Mesodermal cell (in vitro differentiated cells): ENCODE results near the gene RPP25L.
"Not testable (repeated sequence)": the region's sequence is repeated elsewhere in the genome, so short reads cannot be mapped to it uniquely, and the experiment has no call there.

Experiments used
- H3K27ac ChIP-seq: 2 replicates; pipeline ENCODE4 v1.7.0; 2013; ENCODE audit warnings: mild to moderate bottlenecking, low read depth, low read length, moderate library complexity; ENCODE audit not compliant: severe bottlenecking
- H3K36me3 ChIP-seq: 2 replicates; pipeline ENCODE4 v1.7.1; 2013; ENCODE audit warnings: mild to moderate bottlenecking, low read length, moderate library complexity; ENCODE audit not compliant: control insufficient read depth, insufficient read depth
- H3K4me1 ChIP-seq: one replicate; pipeline ENCODE4 v1.7.1; 2013; ENCODE audit warnings: mild to moderate bottlenecking, low read length; ENCODE audit not compliant: insufficient read depth, control insufficient read depth, poor library complexity, severe bottlenecking
- H3K4me3 ChIP-seq: 2 replicates; pipeline ENCODE4 v1.7.0; 2013; ENCODE audit warnings: low read length, control low read depth, mild to moderate bottlenecking; ENCODE audit not compliant: insufficient read depth, poor library complexity, severe bottlenecking; ENCODE audit errors: extremely low read depth
- H3K9me3 ChIP-seq: 2 replicates; pipeline ENCODE4 v1.7.1; 2013; ENCODE audit warnings: mild to moderate bottlenecking, low read length, moderate library complexity; ENCODE audit not compliant: control insufficient read depth
- WGBS, 2 experiments: methylation state at CpG; one replicate each; pipeline ENCODE4 v1.1.5; 2013; ENCODE audit warnings: missing lambda C conversion rate in 2 of 2; ENCODE audit not compliant: insufficient coverage in 2 of 2; 5-methylcytosine and 5-hydroxymethylcytosine counted together

Gene RPP25L

GRCh38 chr9:34651321-34651720 is 39.4 kb upstream of the RPP25L start:
- H3K27ac ChIP-seq, result peak overlapping the region; percentile 59
- H3K4me3 ChIP-seq, result peak overlapping the region; percentile 42
- WGBS, 2 experiments, result 76 to 81% methylated on average over 2 of the region's 4 CpGs

GRCh38 chr9:34650816-34651215 is 38.9 kb upstream of the RPP25L start:
- Histone ChIP-seq H3K9me3 (no peaks in the 10 kb centered on the region), H3K36me3 (peaks cover 22% of the 10 kb centered on the region), H3K4me3 (no peak overlapping the region), H3K4me1 (peaks cover 29% of the 10 kb centered on the region), H3K27ac (no peak overlapping the region)
- WGBS, 2 experiments, result 89 to 94% methylated on average over 1 to 4 of the region's 5 CpGs

More at GRCh38 chr9:34651321-34651720, 39.4 kb upstream of the RPP25L start:
- H3K9me3 ChIP-seq, result no peaks in the 10 kb centered on the region
- H3K36me3 ChIP-seq, result peaks cover 22% of the 10 kb centered on the region
- peaks cover 26% of the 10 kb centered on the region for H3K4me1 ChIP-seq

DNA sequence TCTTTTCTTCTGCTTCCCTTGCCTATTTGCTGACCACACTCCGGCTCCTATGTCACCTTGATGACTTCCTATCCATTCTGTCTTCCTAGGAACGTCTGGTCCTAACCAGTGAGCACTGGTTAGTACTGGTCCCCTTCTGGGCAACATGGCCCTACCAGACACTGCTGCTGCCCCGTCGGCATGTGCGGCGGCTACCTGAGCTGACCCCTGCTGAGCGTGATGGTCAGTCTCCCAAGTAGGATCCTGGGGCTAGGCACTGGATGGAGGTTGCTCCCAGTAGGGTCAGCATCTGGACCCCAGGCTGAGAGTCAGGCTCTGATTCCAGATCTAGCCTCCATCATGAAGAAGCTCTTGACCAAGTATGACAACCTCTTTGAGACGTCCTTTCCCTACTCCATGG is 36.8 kb upstream of the RPP25L start:
- WGBS, 2 experiments, result 96 to 98% methylated on average over 5 to 8 of the region's 8 CpGs
- no peak overlapping the region for H3K27ac ChIP-seq
- H3K9me3 ChIP-seq, result no peaks in the 10 kb centered on the region
- H3K36me3 ChIP-seq, result peaks cover 22% of the 10 kb centered on the region
- peaks cover 22% of the 10 kb centered on the region for H3K4me1 ChIP-seq
- H3K4me3 ChIP-seq, result no peak overlapping the region

- Histone ChIP-seq H3K36me3 (peaks cover 22% of the 10 kb centered on the region), H3K27ac (no peak overlapping the region), H3K9me3 (no peaks in the 10 kb centered on the region), H3K4me1 (peaks cover 11% of the 10 kb centered on the region), H3K4me3 (peak overlapping the region; percentile 73)
- WGBS, 2 experiments, result 92 to 97% methylated on average over 8 to 10 of the region's 10 CpGs
These were observed 35.8 kb upstream of the RPP25L start for GRCh38 chr9:34647651-34648050.

DNA sequence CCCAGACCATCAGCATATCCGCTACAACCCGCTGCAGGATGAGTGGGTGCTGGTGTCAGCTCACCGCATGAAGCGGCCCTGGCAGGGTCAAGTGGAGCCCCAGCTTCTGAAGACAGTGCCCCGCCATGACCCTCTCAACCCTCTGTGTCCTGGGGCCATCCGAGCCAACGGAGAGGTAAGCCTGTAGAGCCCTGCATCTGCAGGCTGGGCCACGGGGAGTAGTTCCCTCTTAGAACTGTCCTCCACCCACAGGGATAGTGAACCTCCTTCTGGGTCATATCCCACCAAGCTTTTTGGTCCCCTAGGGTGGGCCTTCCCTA is 35.1 kb upstream of the RPP25L start:
- Histone ChIP-seq H3K27ac (peak overlapping the region; percentile 83), H3K4me3 (peak overlapping the region; percentile 73)
- 12 to 13% methylated on average over 8 of the region's 8 CpGs for WGBS, 2 experiments

GRCh38 chr9:34646211-34647083 is 34.5 kb upstream of the RPP25L start, which contains the start of gene GALT:
Gene GALT (plus strand): TSS chr9:34646675. CDS start chr9:34646705, 30 bp downstream.
- WGBS, 2 experiments, result 6 to 8% methylated on average over 37 to 41 of the region's 43 CpGs
- Histone ChIP-seq H3K27ac (peak within 1 kb of the TSS; percentile 83), H3K4me1 (peaks cover 6% of the 10 kb centered on the region), H3K4me3 (peak within 1 kb of the TSS; percentile 73), H3K9me3 (no peaks in the 10 kb centered on the region), H3K36me3 (peaks cover 22% of the 10 kb centered on the region)

More for the DNA sequence above, 35.1 kb upstream of the RPP25L start:
- Histone ChIP-seq H3K9me3 (no peaks in the 10 kb centered on the region), H3K4me1 (peaks cover 6% of the 10 kb centered on the region), H3K36me3 (peaks cover 22% of the 10 kb centered on the region)

DNA sequence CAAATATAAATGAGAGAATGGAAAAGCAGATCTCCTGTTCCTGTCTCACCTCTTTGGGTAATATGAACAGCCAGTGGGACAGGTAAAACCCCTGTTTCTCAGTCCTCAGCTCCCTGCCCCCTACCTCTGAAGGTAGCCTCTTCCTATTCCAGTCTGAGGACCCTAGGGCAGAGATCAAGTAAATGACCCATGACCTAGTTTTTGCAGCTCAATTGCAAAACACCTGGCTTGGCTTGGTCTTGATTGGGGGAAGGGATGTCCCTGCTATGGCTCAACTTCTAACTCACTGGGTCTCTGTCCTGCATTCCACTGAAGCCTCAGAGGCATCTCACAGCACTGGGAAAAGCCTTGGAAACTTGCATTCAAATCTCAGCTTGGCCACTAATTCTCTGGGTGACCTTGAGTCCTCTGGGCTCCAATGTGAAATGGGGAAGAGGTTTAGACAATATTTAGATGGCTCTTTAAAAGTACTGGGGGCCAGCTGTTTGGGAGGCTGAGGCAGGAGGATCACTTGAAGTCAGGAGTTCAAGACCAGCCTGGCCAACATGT is 32.9 kb upstream of the RPP25L start:
- Histone ChIP-seq H3K36me3 (peaks cover 17% of the 10 kb centered on the region), H3K9me3 (no peaks in the 10 kb centered on the region), H3K4me3 (no peak overlapping the region), H3K4me1 (peaks cover 6% of the 10 kb centered on the region), H3K27ac (no peak overlapping the region)

DNA sequence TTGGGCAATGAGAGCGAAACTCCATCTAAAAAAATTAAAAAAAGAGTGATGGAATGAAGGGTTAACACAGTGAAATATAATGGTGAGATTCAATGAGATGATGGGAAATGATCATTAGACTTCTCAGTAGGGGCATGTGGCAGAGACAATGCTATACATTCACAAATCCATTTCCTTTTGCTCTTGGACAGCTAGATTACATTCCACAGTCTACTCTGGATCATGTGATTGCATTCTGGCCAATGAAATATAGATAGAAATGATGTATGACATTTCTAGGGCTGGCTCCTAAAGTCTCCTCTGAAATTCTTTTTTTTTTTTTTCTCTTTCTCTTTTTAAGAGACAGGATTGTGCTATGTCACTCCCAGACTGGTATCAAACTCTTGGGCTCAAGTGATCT is 30.8 kb upstream of the RPP25L start:
- Histone ChIP-seq H3K9me3 (no peaks in the 10 kb centered on the region), H3K36me3 (no peaks in the 10 kb centered on the region), H3K27ac (no peak overlapping the region), H3K4me3 (no peak overlapping the region), H3K4me1 (peaks cover 10% of the 10 kb centered on the region)
- 100% methylated on average over 1 of the region's 1 CpG; no CpG with 5 or more reads in 1 of the 2 experiments for WGBS, 2 experiments

- not testable (repeated sequence) for H3K4me3 ChIP-seq, H3K27ac ChIP-seq, H3K36me3 ChIP-seq, H3K9me3 ChIP-seq, H3K4me1 ChIP-seq
- WGBS, 2 experiments, result 89 to 95% methylated on average over 5 to 6 of the region's 8 CpGs
These were observed 27.4 kb upstream of the RPP25L start for GRCh38 chr9:34639322-34639721.

- Histone ChIP-seq H3K4me3 (peak overlapping the region; percentile 61), H3K9me3 (no peaks in the 10 kb centered on the region), H3K27ac (no peak overlapping the region), H3K36me3 (no peaks in the 10 kb centered on the region), H3K4me1 (peaks cover 9% of the 10 kb centered on the region)
- 36 to 37% methylated on average over 7 of the region's 7 CpGs for WGBS, 2 experiments
These were observed 26.2 kb upstream of the RPP25L start for GRCh38 chr9:34638138-34638445.
